NCI-H1092 (cell line): ENCODE measurements around the gene OR56A1.

ENCODE experiments used
- DNase-seq: peaks from one replicate; lab custom pipeline; 2025; lab: John Stamatoyannopoulos, UW

Gene OR56A1

GRCh38 chr11:5989203-5989602 is 41.4 kb downstream of the OR56A1 start:
- no peak for DNase-seq

GRCh38 chr11:5986885-5987284 is 43.7 kb downstream of the OR56A1 start, which contains the start of gene OR52L1:
Gene OR52L1, minus strand, starts transcription at chr11:5986985. Its CDS starts 55 bp downstream, at chr11:5986930.
- no peak for DNase-seq

- DNase-seq, result no peak
These were observed 47.1 kb downstream of the OR56A1 start for GRCh38 chr11:5983443-5983842.

GRCh38 chr11:5973530-5973929 is 57.0 kb downstream of the OR56A1 start:
- DNase-seq, result no peak
